GM18505 (cell line): Measurements from ENCODE around the gene YJEFN3.

Source experiments
- ATAC-seq: cut with Tn5 transposase; IDR thresholded peaks from one replicate; pipeline ENCODE4 v1.9.1; 2021; ENCODE audit not compliant: unreplicated experiment
- POLR2A ChIP-seq: IDR thresholded peaks from 4 replicates; pipeline ENCODE4 v1.6.1; 2011; ENCODE audit warnings: borderline replicate concordance; ENCODE audit not compliant: insufficient read depth, insufficient read length; ENCODE audit errors: extremely low read depth

YJEFN3 gene

GRCh38 chr19:19502808-19503602 lies 25.7 kb upstream of the YJEFN3 start:
- TF ChIP-seq POLR2A: no peak
- no peak for ATAC-seq

- no peak for TF ChIP-seq POLR2A
- no peak for ATAC-seq
Observed at GRCh38 chr19:19504754-19505668, 23.7 kb upstream of the YJEFN3 start.

GRCh38 chr19:19505669-19506326 lies 22.9 kb upstream of the YJEFN3 start:
- ATAC-seq: no peak
- no peak for TF ChIP-seq POLR2A

DNA sequence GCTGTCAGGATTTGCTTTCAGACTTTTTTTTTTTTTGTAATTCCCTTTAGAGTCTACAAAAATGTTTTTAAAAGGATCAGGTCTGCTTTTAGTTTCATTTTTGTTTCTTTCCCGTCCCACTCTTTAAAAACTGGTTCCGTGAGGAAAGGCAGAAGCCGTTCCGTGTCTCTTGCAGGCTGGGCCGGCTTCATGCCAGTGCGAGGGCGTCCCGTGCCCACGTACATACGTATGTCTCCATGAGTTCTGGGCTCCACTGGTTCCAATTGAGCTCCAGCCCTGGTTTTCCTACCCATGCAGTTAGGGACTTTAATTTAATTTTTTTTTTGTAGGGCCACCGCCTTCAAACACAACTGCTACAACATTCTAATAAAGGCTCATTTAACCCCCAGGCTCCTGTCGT lies 22.1 kb upstream of the YJEFN3 start:
- TF ChIP-seq POLR2A: no peak
- ATAC-seq: no peak

DNA sequence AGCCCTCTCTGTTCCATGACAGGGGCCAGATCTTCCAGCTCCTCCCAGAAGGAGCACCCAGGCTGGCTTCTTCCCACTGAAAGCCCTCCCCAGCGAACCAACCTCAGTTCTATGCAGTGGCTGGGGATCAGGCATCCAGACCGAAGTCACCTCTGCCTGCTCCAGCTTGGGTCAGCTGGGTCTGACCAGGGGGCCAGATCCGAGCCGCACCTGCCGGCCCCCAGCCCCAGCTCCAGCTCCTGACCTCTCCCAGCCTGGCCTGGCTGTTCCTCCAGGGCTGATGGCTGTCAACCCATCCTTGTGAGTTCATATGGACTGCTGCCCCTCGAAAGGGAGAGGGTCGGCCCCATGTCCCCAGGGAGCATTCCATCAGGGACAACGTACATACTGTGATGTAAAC lies 21.4 kb upstream of the YJEFN3 start:
- no peak for TF ChIP-seq POLR2A
- ATAC-seq: no peak

- TF ChIP-seq POLR2A: peak; percentile 16
- no peak for ATAC-seq
Observed at GRCh38 chr19:19508217-19508616, 20.5 kb upstream of the YJEFN3 start.

DNA sequence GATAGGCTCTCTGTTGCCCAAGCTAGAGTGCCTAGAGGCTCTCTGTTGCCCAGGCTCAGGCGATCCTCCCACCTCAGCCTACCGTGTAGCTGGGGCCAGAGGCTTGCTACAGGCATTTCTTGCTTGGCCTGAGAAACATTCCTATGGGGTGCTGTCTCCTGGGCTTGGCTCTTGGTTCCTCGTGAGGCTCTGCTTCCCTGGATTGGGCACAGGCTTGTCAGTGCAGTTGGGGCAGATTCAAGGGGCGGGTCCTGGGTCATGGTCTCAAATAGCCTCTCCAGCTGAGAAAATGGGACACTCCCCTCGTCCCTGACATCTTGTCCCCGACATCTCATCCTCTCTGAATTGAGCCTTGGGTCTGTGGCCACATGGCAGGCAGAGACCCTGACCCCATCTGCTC lies 18.3 kb upstream of the YJEFN3 start:
- no peak for TF ChIP-seq POLR2A
- ATAC-seq: no peak

DNA sequence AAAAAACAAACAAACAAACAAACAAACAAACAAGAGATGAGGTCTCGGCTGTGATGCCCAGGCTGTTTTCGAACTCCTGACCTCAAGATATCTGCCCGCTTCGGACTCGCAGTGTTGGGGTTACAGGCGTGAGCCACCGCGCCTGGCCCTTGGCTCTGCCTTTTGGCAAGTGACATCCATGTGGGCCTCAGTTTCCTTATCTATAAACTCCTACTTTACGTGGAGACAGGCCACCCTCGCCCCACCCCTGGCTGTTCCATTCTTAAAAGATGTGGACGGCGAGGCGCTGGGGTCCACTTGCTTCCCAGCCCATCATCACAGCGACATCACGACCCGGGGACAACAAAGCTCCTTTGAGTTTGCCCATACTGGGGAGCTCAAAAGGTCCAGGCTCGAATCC lies 15.0 kb upstream of the YJEFN3 start:
- ATAC-seq: no peak
- TF ChIP-seq POLR2A: no peak

DNA sequence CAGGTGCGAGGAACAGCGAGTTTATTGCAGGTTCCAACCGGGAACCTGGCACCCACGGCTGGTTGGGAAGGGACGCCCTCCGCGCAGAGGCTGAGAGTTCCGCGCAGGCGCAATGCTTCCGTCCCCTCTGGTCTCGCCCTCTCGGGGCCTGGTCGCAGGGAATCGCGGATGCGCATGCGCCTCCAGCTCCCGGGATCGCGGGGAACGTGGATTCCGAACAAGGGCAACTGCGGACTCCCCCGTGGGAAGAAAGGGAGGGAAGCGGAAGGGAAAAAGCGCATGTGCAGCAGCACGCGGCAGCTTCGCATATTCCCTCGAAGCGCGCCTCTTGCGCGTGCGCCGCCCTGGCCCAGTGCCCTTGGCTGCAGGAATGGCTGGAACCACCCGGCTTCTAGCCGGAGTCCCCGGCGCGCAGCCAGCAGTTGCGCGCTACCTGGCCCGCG lies 14.5 kb upstream of the YJEFN3 start:
- no peak for TF ChIP-seq POLR2A
- ATAC-seq: no peak

DNA sequence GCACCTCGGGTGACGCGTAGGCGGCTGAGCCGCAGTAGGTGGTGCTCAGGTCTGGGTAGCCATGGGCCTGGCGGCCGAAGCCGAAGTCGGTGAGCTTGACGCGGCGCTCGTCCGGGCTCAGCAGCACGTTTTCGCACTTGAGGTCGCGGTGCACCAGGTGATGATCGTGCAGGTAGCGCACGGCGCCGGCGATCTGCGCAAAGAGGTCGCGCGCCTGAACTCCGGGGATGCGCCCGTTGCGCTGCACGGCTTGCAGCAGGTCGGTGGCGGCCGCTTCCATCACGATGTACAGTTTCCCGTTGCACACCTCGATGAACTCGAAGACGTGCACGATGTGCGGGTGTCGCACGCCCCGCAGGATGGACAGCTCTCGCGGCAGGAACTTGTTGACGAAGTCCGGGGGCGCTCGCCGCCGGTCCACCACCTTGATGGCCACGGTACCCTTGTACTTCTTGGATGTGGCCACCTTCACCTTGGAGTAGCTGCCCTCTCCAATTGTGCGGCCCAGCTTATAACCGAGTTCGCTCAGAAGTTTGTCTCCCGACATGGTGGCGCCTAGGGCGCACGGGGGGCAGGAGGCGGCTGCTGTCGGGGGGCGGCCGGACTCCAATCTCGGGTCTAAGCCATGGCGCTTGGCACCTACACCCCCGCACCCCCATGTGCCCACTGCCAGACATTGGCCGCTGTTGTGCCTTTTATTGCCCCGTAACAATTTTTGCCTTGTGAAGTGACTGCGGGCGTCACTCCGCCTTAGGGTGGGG lies 13.7 kb upstream of the YJEFN3 start, which contains the start of gene TSSK6:
Gene TSSK6 (minus strand): TSS at position 668 of the 761 bp plus-strand sequence. CDS start 121 bp downstream, at position 547.
- TF ChIP-seq POLR2A: no peak
- no peak for ATAC-seq

DNA sequence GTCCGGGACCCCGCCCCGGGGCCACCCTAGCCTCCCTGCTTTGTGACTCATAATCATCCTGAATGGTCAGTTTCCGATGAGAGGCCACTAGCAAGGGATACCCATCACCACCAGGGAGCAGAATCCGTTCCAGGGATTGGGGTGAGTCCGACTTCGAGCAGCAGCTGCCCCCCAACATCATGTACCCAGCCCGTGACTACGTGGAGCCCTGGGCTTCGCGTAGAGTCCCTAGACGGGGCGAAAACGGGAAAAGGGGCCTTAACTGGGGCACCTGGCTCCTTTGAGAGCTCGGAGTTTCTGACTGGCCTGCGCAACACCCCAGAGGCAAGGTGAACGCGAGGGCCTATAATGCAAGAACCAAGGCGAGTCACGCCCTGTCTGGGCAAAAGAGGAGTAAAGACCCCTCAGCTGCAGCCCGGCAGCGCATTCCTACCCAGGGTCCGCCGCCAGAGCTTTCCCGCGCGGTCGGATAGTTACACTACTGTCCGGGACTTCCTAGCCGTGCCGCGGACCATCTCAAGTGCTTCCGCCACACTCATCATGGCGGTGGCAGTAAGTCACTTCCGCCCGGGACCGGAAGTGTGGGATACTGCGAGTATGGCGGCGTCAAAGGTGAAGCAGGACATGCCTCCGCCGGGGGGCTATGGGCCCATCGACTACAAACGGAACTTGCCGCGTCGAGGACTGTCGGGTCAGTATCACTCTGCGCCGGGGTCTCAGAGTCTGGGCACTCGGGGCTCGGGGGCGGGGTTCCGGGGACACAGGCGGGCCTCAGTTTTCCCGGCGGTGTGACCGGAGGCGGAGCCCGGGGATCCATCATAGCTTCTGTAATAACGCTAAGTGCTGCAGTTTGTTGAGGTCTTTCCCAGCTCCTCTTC lies 12.8 kb upstream of the YJEFN3 start, which contains the start of gene NDUFA13:
Gene NDUFA13 (plus strand): TSS at position 584 of the 878 bp plus-strand sequence. CDS start 14 bp downstream, at position 598.
- peak; percentile 93 for ATAC-seq
- TF ChIP-seq POLR2A: peak; percentile 94
